GM21529 (cell line): Measurements from ENCODE around the gene DOCK9.

Experiments used
- ATAC-seq: cut with Tn5 transposase; IDR thresholded peaks from one replicate; pipeline ENCODE4 v1.9.1; 2021; ENCODE audit not compliant: unreplicated experiment

Gene DOCK9

GRCh38 chr13:98976338-98976737 lies 1.5 kb downstream of the DOCK9 start:
- no peak for ATAC-seq

GRCh38 chr13:98975822-98976261 lies 2.0 kb downstream of the DOCK9 start:
- ATAC-seq, result no peak

- no peak for ATAC-seq
Measured at GRCh38 chr13:98974053-98974452, 3.8 kb downstream of the DOCK9 start.

GRCh38 chr13:98972627-98973026 lies 5.2 kb downstream of the DOCK9 start:
- ATAC-seq, result no peak

GRCh38 chr13:98972059-98972458 lies 5.8 kb downstream of the DOCK9 start:
- no peak for ATAC-seq

GRCh38 chr13:98970330-98970729 lies 7.5 kb downstream of the DOCK9 start:
- ATAC-seq, result no peak

- ATAC-seq, result no peak
Measured at GRCh38 chr13:98967491-98967890, 10.4 kb downstream of the DOCK9 start.

- ATAC-seq, result no peak
Measured at GRCh38 chr13:98966019-98966418, 11.8 kb downstream of the DOCK9 start.

GRCh38 chr13:98965325-98965724 lies 12.5 kb downstream of the DOCK9 start:
- no peak for ATAC-seq

GRCh38 chr13:98963917-98964316 lies 13.9 kb downstream of the DOCK9 start:
- no peak for ATAC-seq

- ATAC-seq, result no peak
Measured at GRCh38 chr13:98962901-98963590, 14.8 kb downstream of the DOCK9 start.

- ATAC-seq, result no peak
Measured at GRCh38 chr13:98961503-98962105, 16.3 kb downstream of the DOCK9 start.

GRCh38 chr13:98960606-98961502 lies 17.0 kb downstream of the DOCK9 start:
- no peak for ATAC-seq

GRCh38 chr13:98959786-98960605 lies 17.9 kb downstream of the DOCK9 start:
- no peak for ATAC-seq

GRCh38 chr13:98959291-98959690 lies 18.6 kb downstream of the DOCK9 start:
- no peak for ATAC-seq

GRCh38 chr13:98958443-98958794 lies 19.4 kb downstream of the DOCK9 start:
- no peak for ATAC-seq

- no peak for ATAC-seq
Measured at GRCh38 chr13:98957731-98958442, 20.0 kb downstream of the DOCK9 start.

GRCh38 chr13:98955336-98955735 lies 22.5 kb downstream of the DOCK9 start:
- no peak for ATAC-seq

- ATAC-seq, result no peak
Measured at GRCh38 chr13:98954313-98954712, 23.6 kb downstream of the DOCK9 start.

- ATAC-seq, result no peak
Measured at GRCh38 chr13:98951266-98951665, 26.6 kb downstream of the DOCK9 start.
